ENCODE data around the gene EIF3L.

GRCh38 chr22:37827056-37827455, 22.2 kb upstream of the EIF3L start:
- TF ChIP-seq POLR2A (IDR thresholded peaks at IDR 0.05) = no peak
- TF ChIP-seq CTCF (IDR thresholded peaks at IDR 0.05) = no peak
